Measurements from ENCODE around the gene MAGI1. TPM values are rescaled to one million over a fixed set of nuclear protein-coding genes. Genes with fewer than 3 reads are reported as not detected.

Gene MAGI1
- total RNA-seq, 6 donors from 2014 or later: 33.0 to 72.9 (median 62.4) TPM

DNA sequence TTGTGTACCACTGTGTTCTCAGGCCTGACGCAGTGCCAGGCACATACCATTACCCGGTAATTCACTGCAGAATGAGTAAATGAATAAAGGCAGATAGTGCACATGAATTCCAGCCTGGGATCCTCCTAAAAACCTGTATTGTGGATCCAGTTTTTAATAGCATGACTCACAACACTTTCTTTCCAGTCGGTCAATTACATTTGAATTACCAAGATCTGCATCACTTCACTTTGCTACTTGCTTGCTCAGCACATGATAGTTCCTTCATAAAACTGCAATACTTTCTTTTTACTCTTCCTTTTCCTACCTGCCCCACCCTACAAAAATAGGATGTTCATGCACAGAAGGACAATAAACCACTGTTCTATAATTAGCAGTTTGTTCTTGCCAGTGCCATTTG is 553.8 kb downstream of the MAGI1 start:
- Histone ChIP-seq H3K36me3 (no peaks in the 10 kb centered on the region), H3K4me3 (no peak overlapping the region), H3K27me3 (no peaks in the 10 kb centered on the region), H3K9me3 (no peaks in the 10 kb centered on the region), H3K4me1 (peaks cover 29 to 48% (median 41%) of the 10 kb centered on the region in 4 donors), H3K27ac (no peak overlapping the region)
- ATAC-seq (ENCODE audit: low FRiP score in 2 of 2) (no peak), DNase-seq (no peak)
- TF ChIP-seq CTCF (IDR thresholded peaks at IDR 0.05) (no peak), EP300 (IDR thresholded peaks at IDR 0.05) (no peak)
- 68 to 77% methylated on average over 3 of the region's 3 CpGs for WGBS, 2 donors

DNA sequence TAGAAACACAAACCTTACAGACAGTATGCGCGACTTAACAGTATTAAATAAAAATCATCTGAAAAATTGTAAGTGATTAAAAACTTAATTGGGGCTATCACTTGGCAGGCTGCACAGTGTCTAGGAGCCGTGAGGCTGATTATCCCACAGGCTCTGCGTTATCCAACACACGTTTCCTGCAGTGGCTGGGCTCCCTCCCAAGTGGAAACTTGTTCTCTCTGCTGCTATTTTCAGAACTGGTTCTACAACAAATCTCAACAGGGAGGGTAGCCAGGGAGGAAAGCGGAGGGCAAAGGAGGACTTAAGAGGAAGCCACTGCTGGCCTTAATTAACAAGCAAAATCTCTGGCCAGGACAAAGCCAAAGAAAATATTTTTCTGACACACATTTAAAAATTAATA is 555.2 kb downstream of the MAGI1 start:
- peak; percentile 66 to 85 for ATAC-seq (ENCODE audit: low FRiP score in 2 of 2)
- no peak overlapping the region for H3K27ac ChIP-seq
- H3K4me3 ChIP-seq: no peak overlapping the region
- peak in 1 of 2 donors; percentile 67 for DNase-seq
- no peaks in the 10 kb centered on the region for H3K27me3 ChIP-seq
- 28 to 40% methylated on average over 6 of the region's 6 CpGs for WGBS, 2 donors
- H3K4me1 ChIP-seq: peaks cover 29 to 48% (median 41%) of the 10 kb centered on the region in 4 donors
- TF ChIP-seq EP300 (IDR thresholded peaks at IDR 0.05) (no peak), CTCF (IDR thresholded peaks at IDR 0.05) (no peak), POLR2AphosphoS5 (IDR thresholded peaks at IDR 0.05) (no peak), POLR2A (IDR thresholded peaks at IDR 0.05) (no peak)
- H3K9me3 ChIP-seq: no peaks in the 10 kb centered on the region
- no peaks in the 10 kb centered on the region for H3K36me3 ChIP-seq

DNA sequence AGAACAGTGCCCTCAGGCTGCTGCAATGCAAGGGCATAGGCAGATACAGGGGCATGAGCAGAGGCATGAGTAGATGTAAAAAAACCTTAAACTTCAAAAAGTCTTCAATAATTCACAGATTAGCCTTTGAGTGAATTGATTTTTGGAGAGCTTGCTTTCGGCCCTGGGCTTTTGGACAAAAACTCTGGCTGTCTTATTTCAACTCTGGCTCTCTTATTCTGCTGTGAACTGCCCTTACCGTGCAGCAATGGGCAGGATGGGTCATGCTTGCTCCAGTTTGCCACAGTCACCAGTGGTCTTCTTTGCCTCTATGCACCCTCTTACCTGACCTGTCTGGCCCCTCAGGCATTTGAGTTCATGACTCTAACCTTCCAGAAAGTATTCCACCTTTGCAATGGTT is 555.7 kb downstream of the MAGI1 start:
- ATAC-seq (ENCODE audit: low FRiP score in 2 of 2) (no peak), DNase-seq (no peak)
- Histone ChIP-seq H3K27ac (no peak overlapping the region), H3K9me3 (no peaks in the 10 kb centered on the region), H3K4me3 (no peak overlapping the region), H3K27me3 (no peaks in the 10 kb centered on the region), H3K36me3 (no peaks in the 10 kb centered on the region), H3K4me1 (peaks cover 29 to 48% (median 41%) of the 10 kb centered on the region in 4 donors)
- no peak for TF ChIP-seq POLR2A (IDR thresholded peaks at IDR 0.05)
- TF ChIP-seq POLR2AphosphoS5 (IDR thresholded peaks at IDR 0.05): no peak
- no peak for TF ChIP-seq EP300 (IDR thresholded peaks at IDR 0.05)
- no peak for TF ChIP-seq CTCF (IDR thresholded peaks at IDR 0.05)
- 63% methylated on average over 2 of the region's 2 CpGs for WGBS, 2 donors

DNA sequence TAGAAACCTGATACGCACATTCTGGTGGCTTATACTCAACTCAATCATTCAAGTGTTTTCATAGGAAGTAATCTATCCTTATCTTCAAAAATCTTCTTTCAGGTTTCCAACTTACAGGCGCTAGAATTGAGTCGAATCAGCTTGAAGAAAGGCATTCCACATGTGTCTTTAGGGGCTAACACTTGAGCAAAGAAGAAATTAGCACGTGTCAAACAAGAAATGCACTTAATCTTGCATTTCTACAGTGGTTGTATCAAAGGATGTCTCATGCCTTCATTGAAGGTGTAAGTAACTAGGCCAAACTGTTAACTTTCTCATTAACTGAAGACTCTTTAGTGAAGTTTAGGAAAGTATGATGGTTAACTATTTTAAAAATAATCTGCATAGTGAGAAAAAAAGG is 557.6 kb downstream of the MAGI1 start:
- H3K27me3 ChIP-seq: no peaks in the 10 kb centered on the region
- TF ChIP-seq CTCF (IDR thresholded peaks at IDR 0.05) (no peak), POLR2A (IDR thresholded peaks at IDR 0.05) (no peak), POLR2AphosphoS5 (IDR thresholded peaks at IDR 0.05) (no peak), EP300 (IDR thresholded peaks at IDR 0.05) (no peak)
- no peak overlapping the region for H3K27ac ChIP-seq
- H3K9me3 ChIP-seq: no peaks in the 10 kb centered on the region
- H3K4me1 ChIP-seq: peaks cover 29 to 41% (median 36%) of the 10 kb centered on the region in 4 donors
- H3K4me3 ChIP-seq: no peak overlapping the region
- WGBS, 2 donors: 75 to 81% methylated on average over 4 of the region's 4 CpGs
- H3K36me3 ChIP-seq: no peaks in the 10 kb centered on the region
- DNase-seq (no peak), ATAC-seq (ENCODE audit: low FRiP score in 2 of 2) (no peak)

DNA sequence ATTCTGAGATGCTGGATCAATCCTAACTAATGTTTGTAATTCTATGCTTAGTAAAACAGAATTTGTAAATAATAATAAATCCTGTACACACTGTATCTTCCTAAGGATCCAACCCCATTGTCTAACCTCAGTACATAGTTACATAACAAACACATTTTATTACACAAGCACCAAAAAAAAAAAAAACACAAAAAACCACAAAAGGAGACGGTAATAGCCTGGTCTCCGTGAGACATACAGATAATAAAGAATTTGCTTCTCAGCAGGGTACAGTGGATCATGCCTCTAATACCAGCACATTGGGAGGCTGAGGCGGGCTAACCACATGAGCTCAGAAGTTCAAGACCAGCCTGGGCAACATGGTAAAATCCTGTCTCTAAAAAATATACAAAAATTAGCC is 558.7 kb downstream of the MAGI1 start:
- ATAC-seq (ENCODE audit: low FRiP score in 2 of 2): no peak
- peaks cover 24 to 34% (median 26%) of the 10 kb centered on the region in 4 donors for H3K4me1 ChIP-seq
- TF ChIP-seq CTCF (IDR thresholded peaks at IDR 0.05) (no peak), POLR2A (IDR thresholded peaks at IDR 0.05) (no peak), EP300 (IDR thresholded peaks at IDR 0.05) (no peak), POLR2AphosphoS5 (IDR thresholded peaks at IDR 0.05) (no peak)
- H3K27me3 ChIP-seq: no peaks in the 10 kb centered on the region
- no peaks in the 10 kb centered on the region for H3K9me3 ChIP-seq
- no peaks in the 10 kb centered on the region for H3K36me3 ChIP-seq
- no peak for DNase-seq
- H3K4me3 ChIP-seq: no peak overlapping the region
- H3K27ac ChIP-seq: no peak overlapping the region
- WGBS, 2 donors: 73 to 74% methylated on average over 3 of the region's 3 CpGs
